Esophagus muscularis mucosa (tissue), 3 donors: ENCODE results near the gene ATP2B2.

Experiments used
- CTCF ChIP-seq, 3 experiments: fragments of 200-600 bp in 2 of 3; fragments of 450-650 bp in 1 of 3; sonication (generic) in 2 of 3; IDR thresholded peaks; one replicate each; pipeline ENCODE4 v1.5.1; 2017 to 2019; ENCODE audit warnings: antibody characterized with exemption in 3 of 3, mild to moderate bottlenecking in 2 of 3, moderate library complexity in 1 of 3
- POLR2A ChIP-seq: fragments of 450-650 bp; IDR thresholded peaks from one replicate; pipeline ENCODE4 v1.6.1; 2017; ENCODE audit warnings: antibody characterized with exemption, moderate library complexity, mild to moderate bottlenecking, low read depth

GRCh38 chr3:10510743-10511432 is 5.5 kb upstream of the ATP2B2 start:
- TF ChIP-seq POLR2A (no peak), CTCF (IDR thresholded peaks at IDR 0.05) (no peak)
